Endothelial cell of umbilical vein (primary cell): ENCODE data around the gene SORCS3. TPM values are rescaled to one million over a fixed set of nuclear protein-coding genes. Genes with fewer than 3 reads are reported as not detected.

ENCODE experiments used
- BruUV-seq: library from RNA; stranded (reverse); fragments of 400-500 nt; replicated peaks from 2 replicates; lab custom pipeline; 2021; lab: Mats Ljungman, UMichigan
- CTCF ChIA-PET: fragments of 300-600, 350-600 bp; sonication (Branson Sonifier 250); formaldehyde crosslinking; loops from one replicate; lab custom pipeline; 2021; ENCODE audit warnings: antibody characterized with exemption, inconsistent platforms; lab: Charles Lee
- POLR2A ChIA-PET: fragments of 300-600, 350-600 bp; sonication (Branson Sonifier 250); formaldehyde crosslinking; loops from one replicate; lab custom pipeline; 2021; ENCODE audit warnings: antibody characterized with exemption, inconsistent platforms; lab: Charles Lee
- DNase-seq: peaks from one replicate; pipeline ENCODE4 v3.0.0-alpha.2; 2011; ENCODE audit warnings: low read depth, low spot score
- FAIRE-seq: peaks from 2 replicates; lab custom pipeline; 2011; peaks lifted over from hg19 to GRCh38; lab: Jason Lieb, UNC
- H2AFZ ChIP-seq: 2 replicates; pipeline ENCODE4 v1.6.0; 2012; ENCODE audit warnings: low read depth, low read length, control low read depth, inconsistent platforms
- H3K27ac ChIP-seq: 2 replicates; pipeline ENCODE4 v1.5.1; 2011; ENCODE audit warnings: low read depth, mild to moderate bottlenecking, control low read depth, low read length, moderate library complexity; ENCODE audit not compliant: insufficient read depth
- H3K27me3 ChIP-seq, 2 experiments: 2 replicates each; pipeline versions ENCODE4 v1.6.0 to v1.6.1; 2011; ENCODE audit warnings: low read length in 2 of 2, mixed read lengths in 1 of 2; ENCODE audit not compliant: control insufficient read depth in 2 of 2, insufficient read depth in 2 of 2
- H3K36me3 ChIP-seq, 2 experiments: 2 replicates in 1 of 2; 3 replicates in 1 of 2; pipeline ENCODE4 v1.5.1; 2011; ENCODE audit warnings: low read length in 2 of 2, mild to moderate bottlenecking in 1 of 2, moderate library complexity in 1 of 2; ENCODE audit not compliant: control insufficient read depth in 2 of 2, insufficient read depth in 2 of 2; ENCODE audit errors: extremely low read depth in 1 of 2
- H3K4me1 ChIP-seq: 3 replicates; pipeline ENCODE4 v1.5.1; 2011; ENCODE audit warnings: mild to moderate bottlenecking, low read length; ENCODE audit not compliant: control insufficient read depth, insufficient read depth; ENCODE audit errors: extremely low read depth
- H3K4me2 ChIP-seq: 2 replicates; pipeline ENCODE4 v1.6.1; 2011; ENCODE audit warnings: low read length, control low read depth, mixed read lengths; ENCODE audit not compliant: insufficient read depth
- H3K4me3 ChIP-seq, 3 experiments: fragments of 200-600 bp in 1 of 3; sonication (generic), shearing (Covaris generic) in 1 of 3; replicated peaks in 1 of 3; 2 replicates each; pipeline ENCODE4 v1.5.1; 2011 to 2016; ENCODE audit warnings: control low read depth in 3 of 3, low read length in 3 of 3, mild to moderate bottlenecking in 2 of 3, inconsistent platforms in 1 of 3, low read depth in 1 of 3, moderate library complexity in 1 of 3; ENCODE audit not compliant: insufficient read depth in 1 of 3
- H3K79me2 ChIP-seq: 2 replicates; pipeline ENCODE4 v1.6.0; 2012; ENCODE audit warnings: low read length, inconsistent platforms; ENCODE audit not compliant: control insufficient read depth, insufficient read depth
- H3K9ac ChIP-seq: replicated peaks from 2 replicates; pipeline ENCODE3; 2011; ENCODE audit warnings: low read length, control low read depth; ENCODE audit not compliant: insufficient read depth; ENCODE audit errors: extremely low read depth
- H3K9me1 ChIP-seq: replicated peaks from 3 replicates; pipeline ENCODE4 v1.6.0; 2011; ENCODE audit warnings: mild to moderate bottlenecking, low read length; ENCODE audit not compliant: control insufficient read depth, insufficient read depth; ENCODE audit errors: extremely low read depth
- H3K9me3 ChIP-seq: replicated peaks from 2 replicates; pipeline ENCODE4 v1.5.1; 2012; ENCODE audit warnings: low read length, inconsistent platforms; ENCODE audit not compliant: control insufficient read depth, insufficient read depth
- H4K20me1 ChIP-seq: replicated peaks from 2 replicates; pipeline ENCODE3; 2011; ENCODE audit warnings: mild to moderate bottlenecking, low read length; ENCODE audit not compliant: control insufficient read depth, insufficient read depth; ENCODE audit errors: extremely low read depth
- EZH2 ChIP-seq: IDR thresholded peaks from 2 replicates; pipeline ENCODE4 v1.6.1; 2012; ENCODE audit warnings: borderline replicate concordance, low read depth, mild to moderate bottlenecking, moderate library complexity, low read length, inconsistent platforms; ENCODE audit not compliant: severe bottlenecking
- FOS ChIP-seq: IDR thresholded peaks from 2 replicates; pipeline ENCODE4 v1.6.1; 2011; ENCODE audit warnings: mild to moderate bottlenecking, low read length, moderate library complexity, borderline replicate concordance; ENCODE audit not compliant: insufficient read depth
- GATA2 ChIP-seq: IDR thresholded peaks from 2 replicates; pipeline ENCODE4 v1.7.0; 2011; ENCODE audit warnings: low read depth, mild to moderate bottlenecking, moderate library complexity, mixed read lengths, low read length; ENCODE audit not compliant: insufficient read length, insufficient read depth
- JUN ChIP-seq: IDR thresholded peaks from 2 replicates; pipeline ENCODE4 v1.6.1; 2011; ENCODE audit warnings: borderline replicate concordance, low read depth; ENCODE audit not compliant: insufficient read length, insufficient read depth
- MYC ChIP-seq: IDR thresholded peaks from one replicate; pipeline ENCODE4 v1.6.1; 2011; ENCODE audit warnings: mild to moderate bottlenecking, low read depth, low read length
- POLR2A ChIP-seq: IDR thresholded peaks from 2 replicates; pipeline ENCODE4 v1.6.1; 2012; ENCODE audit warnings: low read depth, mild to moderate bottlenecking, control low read depth, low read length
- POLR2AphosphoS5 ChIP-seq: IDR thresholded peaks from 2 replicates; pipeline ENCODE4 v1.6.1; 2012; ENCODE audit warnings: low read depth, mild to moderate bottlenecking, control low read depth, low read length, moderate library complexity; ENCODE audit not compliant: insufficient read depth
- dilution Hi-C: fragments of 300-500 bp; cut with MboI; formaldehyde crosslinking; loops from one replicate; pipeline ENCODE4 v1.15.0; 2019; ENCODE audit warnings: low sequenced_read_pairs; ENCODE audit not compliant: extremely low pct_ligation_motif_present
- intact Hi-C: fragments of 100-400 bp; cut with micrococcal nuclease; formaldehyde crosslinking; loops from one replicate; pipeline ENCODE4 v1.10.0; 2022
- polyA plus RNA-seq, 4 experiments: library from polyadenylated mRNA; depleted of rRNA in 3 of 4; stranded (reverse) in 3 of 4; unstranded in 1 of 4; fragments of >200 nt; gene quantifications; 2 replicates each; pipeline versions ENCODE4 v1.2.1 to v1.2.3, GENCODE V29; 2011 to 2012; ENCODE audit warnings: missing spikeins in 1 of 4
- total RNA-seq: library from RNA; stranded (reverse); gene quantifications from 2 replicates; pipeline ENCODE4 v1.2.3, GENCODE V29; 2021
- TF ChIP-seq, protein P1 (sequence below): IDR thresholded peaks from 2 replicates; pipeline ENCODE4 v1.6.1; 2011; ENCODE audit not compliant: insufficient read depth, insufficient read length
- TF ChIP-seq, protein P2 (sequence below), 2 donors: IDR thresholded peaks; 1 replicate in 1 of 2; 2 replicates in 1 of 2; pipeline ENCODE4 v1.5.1; 2011; ENCODE audit warnings: low read length in 2 of 2, mild to moderate bottlenecking in 2 of 2, moderate library complexity in 2 of 2, control low read depth in 1 of 2, inconsistent platforms in 1 of 2, low read depth in 1 of 2; ENCODE audit not compliant: insufficient read depth in 1 of 2; ENCODE audit errors: extremely low read depth in 1 of 2

The SORCS3 gene
- total and polyA plus RNA-seq, 2 donors (not counting 3 experiments of a cell fraction or from before 2014, with no cell fraction given) = not detected

DNA sequence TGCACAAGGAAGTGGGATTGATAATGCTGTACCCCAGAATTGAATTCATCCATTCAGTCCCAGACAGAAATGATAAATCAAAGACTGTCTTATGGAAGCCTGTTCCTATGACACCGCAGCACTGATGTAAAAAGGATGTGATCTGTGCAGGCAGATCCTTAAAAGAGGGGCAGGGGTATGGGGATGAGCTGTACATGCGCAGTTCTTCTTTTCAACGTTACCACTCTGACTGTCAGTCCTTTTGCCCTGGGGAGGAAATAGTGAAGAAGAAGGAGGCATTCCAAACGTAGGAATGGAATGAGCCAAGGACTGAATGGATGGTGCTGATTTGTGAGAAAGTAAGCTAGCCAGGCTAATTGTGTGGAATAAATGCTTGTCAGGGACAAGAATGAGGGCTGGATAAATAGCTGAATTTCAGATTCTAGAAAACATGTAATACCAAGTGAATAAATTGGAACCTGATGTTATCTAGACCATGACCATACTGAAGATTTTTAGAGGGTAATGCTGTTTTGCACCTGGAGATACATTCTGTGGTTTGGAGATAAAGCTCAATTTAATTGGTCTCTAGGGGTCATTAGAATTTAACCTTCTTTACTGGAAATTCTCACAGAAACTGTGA lies 509.3 kb downstream of the SORCS3 start:
- Histone ChIP-seq H3K36me3 (no peaks in the 10 kb centered on the region), H3K27ac (no peak overlapping the region), H3K9me1 (no peaks in the 10 kb centered on the region), H3K4me2 (no peak overlapping the region), H4K20me1 (no peaks in the 10 kb centered on the region), H2AFZ (no peak overlapping the region), H3K27me3 (no peaks in the 10 kb centered on the region), H3K9ac (no peak overlapping the region), H3K9me3 (peaks cover 13% of the 10 kb centered on the region), H3K4me3 (no peak overlapping the region), H3K79me2 (no peaks in the 10 kb centered on the region), H3K4me1 (no peaks in the 10 kb centered on the region)
- CTCF ChIA-PET = no interaction called here
- POLR2A ChIA-PET = no interaction called here
- no peak for TF ChIP-seq FOS
- TF ChIP-seq, protein P1, sequence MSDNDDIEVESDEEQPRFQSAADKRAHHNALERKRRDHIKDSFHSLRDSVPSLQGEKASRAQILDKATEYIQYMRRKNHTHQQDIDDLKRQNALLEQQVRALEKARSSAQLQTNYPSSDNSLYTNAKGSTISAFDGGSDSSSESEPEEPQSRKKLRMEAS = no peak
- no peak for TF ChIP-seq EZH2
- TF ChIP-seq POLR2AphosphoS5 = no peak
- TF ChIP-seq JUN = no peak
- TF ChIP-seq GATA2 = no peak
- TF ChIP-seq POLR2A = no peak
- TF ChIP-seq MYC = no peak
- TF ChIP-seq, protein P2, sequence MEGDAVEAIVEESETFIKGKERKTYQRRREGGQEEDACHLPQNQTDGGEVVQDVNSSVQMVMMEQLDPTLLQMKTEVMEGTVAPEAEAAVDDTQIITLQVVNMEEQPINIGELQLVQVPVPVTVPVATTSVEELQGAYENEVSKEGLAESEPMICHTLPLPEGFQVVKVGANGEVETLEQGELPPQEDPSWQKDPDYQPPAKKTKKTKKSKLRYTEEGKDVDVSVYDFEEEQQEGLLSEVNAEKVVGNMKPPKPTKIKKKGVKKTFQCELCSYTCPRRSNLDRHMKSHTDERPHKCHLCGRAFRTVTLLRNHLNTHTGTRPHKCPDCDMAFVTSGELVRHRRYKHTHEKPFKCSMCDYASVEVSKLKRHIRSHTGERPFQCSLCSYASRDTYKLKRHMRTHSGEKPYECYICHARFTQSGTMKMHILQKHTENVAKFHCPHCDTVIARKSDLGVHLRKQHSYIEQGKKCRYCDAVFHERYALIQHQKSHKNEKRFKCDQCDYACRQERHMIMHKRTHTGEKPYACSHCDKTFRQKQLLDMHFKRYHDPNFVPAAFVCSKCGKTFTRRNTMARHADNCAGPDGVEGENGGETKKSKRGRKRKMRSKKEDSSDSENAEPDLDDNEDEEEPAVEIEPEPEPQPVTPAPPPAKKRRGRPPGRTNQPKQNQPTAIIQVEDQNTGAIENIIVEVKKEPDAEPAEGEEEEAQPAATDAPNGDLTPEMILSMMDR (IDR thresholded peaks at IDR 0.05; ENCODE audit: extremely low read depth in 1 of 2, insufficient read depth in 1 of 2, low read depth in 1 of 2, low read length in 2 of 2) = no peak
- no TSS peak for BruUV-seq
- dilution Hi-C loops = no loop called here
- FAIRE-seq (no peak), DNase-seq (no peak)
- intact Hi-C loops = no loop called here
